Activated gamma-delta T cell treated with anti-CD3 and anti-CD28 coated beads, Interleukin-2, amount 50 U/mL, for 16 hours (primary cell): Measurements from ENCODE around the gene PHF11.
"Not testable (repeated sequence)": the region's sequence is repeated elsewhere in the genome, so short reads cannot be mapped to it uniquely, and the experiment has no call there.

Experiments
- DNase-seq: peaks from one replicate; pipeline ENCODE4 v3.0.0-alpha.2; 2020; ENCODE audit warnings: low read depth

Gene PHF11

GRCh38 chr13:49549289-49549688 is 53.5 kb downstream of the PHF11 start:
- no peak for DNase-seq

DNA sequence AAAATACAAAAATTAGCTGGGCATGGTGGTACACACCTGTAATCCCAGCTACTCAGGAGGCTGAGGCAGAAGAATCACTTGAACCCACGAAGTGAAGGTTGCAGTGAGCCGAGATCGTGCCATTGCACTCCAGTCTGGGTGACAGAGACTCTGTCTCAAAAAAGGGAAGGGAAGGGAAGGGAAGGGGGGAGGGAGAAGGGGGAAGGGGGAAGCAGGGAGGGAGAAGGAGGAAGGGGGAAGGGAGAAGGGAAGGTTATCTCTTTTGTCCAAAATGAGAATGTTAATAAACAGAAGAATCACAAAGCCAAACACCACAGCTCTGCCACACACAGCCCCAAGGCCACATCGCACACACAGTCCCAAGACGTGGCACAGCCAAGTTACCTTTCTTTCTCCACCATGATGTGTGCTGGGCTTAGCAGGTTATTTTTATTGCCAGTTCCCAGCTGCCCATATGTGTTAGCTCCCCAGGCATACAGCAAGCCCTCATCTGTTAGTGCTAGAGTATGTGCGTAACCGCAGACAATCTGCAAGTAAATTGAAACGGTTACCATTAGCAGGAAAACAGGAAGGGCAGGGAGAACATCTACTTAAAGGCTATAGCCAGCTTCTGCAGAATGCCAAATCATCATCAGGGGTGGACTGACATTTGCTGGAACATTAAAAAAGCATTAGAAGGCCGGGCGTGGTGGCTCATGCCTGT is 55.3 kb downstream of the PHF11 start:
- no peak for DNase-seq

DNA sequence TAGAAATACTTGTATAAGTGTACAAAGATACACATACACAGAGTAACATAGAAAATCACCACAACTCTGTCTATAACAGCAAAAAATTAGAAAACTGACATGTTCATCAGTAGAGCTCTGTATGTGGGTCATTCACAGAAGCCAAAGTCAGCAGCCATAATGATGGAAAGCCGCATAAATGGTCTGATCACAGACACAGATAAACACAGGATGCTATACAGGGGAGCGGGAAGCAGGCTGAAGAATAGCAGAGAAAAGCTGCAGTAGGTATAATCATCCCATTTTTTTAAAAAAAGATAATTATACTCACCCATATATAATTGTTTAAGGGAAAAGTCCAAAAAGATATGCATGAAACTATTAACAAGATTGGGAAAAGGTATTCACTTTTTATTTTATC is 58.1 kb downstream of the PHF11 start:
- DNase-seq = no peak

DNA sequence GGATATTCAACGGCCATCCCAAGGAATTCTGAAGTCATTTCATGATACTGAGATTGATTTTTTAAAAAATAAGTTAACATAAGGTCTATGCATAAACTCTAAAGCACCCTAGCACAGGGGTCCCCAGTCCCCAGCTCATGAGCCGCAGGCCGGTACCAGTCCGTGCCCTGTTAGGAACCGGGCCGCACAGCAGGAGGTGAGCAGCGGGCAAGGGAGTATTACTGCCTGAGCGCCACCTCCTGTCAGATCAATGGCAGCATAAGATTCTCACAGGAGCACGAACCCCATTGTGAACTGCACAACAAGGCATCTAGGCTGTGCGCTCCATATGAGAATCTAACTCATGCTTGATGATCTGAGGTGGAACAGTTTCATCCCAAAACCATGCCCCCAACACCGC is 58.6 kb downstream of the PHF11 start:
- DNase-seq = no peak

GRCh38 chr13:49559006-49559405 is 63.3 kb downstream of the PHF11 start:
- no peak for DNase-seq

DNA sequence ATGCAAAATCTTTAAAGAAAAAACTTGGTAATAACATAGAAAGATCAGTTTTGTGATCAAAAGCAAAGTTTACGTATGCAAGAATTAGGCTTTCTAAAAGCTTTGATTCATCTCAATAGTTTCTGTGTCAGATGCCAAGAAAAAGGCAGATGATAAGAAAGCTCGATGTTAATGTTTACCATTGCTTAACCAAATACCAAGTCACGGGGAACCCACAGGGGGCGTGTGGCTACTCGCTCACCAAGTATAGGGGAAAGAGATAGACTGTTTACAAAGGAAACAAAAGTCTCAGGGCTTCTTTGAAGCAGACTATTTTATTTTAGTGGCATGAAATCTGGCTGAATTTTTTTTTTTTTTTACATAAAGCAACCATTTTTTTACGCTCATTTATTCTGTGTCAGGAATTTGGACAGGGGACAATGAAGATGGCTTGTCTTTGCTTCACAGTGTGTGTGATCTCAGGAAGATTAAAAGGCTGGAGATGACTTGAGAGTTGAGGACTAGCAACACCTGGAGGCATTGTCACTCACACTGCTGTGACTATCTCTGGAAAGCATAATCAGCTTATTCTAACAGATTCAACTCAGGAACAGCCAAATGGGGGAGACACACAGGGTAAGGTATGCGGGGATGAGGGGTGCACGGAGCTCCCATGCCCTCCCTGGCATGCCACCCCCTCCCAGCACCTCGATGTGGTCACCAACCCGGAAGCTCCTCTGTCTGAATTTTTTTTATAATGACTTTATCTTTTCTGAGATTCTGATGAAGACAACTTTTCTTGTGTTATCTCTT is 64.7 kb downstream of the PHF11 start:
- no peak for DNase-seq

DNA sequence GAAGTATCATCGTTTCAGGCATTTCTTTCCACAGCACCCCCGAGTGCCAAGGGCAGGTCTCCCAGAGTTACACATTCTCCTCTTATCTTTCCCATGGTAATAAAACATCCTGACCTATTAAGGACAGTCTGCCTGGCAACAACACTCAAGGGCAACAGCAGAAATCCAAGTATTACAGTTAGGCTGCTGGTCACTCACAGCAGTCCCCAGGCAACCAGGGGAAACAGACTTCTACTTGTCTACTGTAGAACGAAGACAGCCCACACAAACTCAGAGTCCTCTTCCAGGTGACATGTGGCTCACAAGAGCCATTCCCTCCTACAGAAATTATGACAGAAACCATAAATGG is 65.3 kb downstream of the PHF11 start:
- DNase-seq = no peak

DNA sequence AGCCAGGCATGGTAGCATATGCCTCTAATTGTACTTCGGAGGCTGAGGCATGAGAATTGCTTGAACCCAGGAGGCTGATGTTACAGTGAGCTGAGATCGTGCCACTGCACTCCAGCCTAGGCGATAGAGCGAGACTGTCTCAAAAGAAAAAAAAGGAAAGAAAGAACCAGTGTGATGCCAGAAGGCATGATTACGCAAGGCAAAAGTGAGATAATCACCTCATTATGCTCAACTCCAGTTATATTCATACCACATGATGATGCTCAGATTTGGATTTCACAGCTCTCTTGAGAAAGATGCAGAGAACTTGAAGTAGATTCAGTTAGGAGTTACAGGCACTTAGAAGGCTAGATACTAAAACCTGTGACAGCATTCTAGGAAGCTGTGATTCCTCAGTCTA is 67.8 kb downstream of the PHF11 start:
- DNase-seq = no peak

DNA sequence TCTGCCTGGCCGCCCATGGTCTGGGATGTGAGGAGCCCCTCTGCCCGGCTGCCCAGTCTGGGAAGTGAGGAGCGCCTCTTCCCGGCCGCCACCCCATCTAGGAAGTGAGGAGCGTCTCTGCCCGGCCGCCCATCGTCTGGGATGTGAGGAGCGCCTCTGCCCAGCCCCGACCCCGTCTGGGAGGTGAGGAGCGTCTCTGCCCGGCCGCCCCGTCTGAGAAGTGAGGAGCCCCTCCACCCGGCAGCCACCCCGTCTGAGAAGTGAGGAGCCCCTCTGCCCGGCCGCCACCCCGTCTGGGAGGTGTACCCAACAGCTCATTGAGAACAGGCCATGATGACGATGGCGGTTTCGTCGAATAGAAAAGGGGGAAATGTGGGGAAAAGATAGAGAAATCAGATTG is 69.7 kb downstream of the PHF11 start:
- DNase-seq = not testable (repeated sequence)

DNA sequence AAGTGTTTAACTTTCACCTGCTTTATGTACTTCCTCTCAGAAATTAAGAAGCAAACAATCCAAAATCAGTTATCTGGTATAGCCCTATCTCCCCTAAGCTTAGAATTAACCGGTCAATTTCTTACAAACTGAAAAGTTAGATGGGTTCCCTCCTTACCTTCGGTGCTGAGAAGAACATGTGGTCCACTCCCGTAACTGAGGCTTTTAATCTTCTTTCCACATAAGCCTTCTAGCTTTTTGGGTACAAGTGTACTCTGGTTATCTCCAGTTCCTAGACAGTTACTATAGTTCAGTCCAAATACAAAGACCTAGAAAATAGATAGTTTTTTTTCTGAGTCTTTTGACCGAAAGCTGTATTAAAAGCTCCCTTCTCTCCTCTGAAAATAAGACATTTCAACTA is 70.7 kb downstream of the PHF11 start:
- DNase-seq = no peak

DNA sequence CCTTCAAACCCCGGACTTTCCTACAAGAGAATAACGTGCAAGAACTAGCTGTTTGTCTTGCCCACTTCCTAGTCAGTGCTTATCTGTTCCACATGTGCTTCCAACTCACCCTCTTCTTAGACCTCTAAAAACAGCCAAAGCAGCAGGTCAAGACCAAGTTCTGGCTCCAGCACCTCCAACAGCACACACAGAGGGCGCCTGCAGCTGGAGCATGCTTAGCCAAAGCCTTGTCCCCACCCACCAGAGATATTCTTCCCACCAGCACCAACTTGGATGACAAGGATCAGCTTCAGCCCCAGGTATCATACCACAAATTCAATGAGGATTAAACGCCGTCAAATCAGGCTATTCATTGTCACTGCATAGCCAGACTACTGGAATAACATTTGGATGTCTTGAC is 71.7 kb downstream of the PHF11 start:
- DNase-seq = no peak

DNA sequence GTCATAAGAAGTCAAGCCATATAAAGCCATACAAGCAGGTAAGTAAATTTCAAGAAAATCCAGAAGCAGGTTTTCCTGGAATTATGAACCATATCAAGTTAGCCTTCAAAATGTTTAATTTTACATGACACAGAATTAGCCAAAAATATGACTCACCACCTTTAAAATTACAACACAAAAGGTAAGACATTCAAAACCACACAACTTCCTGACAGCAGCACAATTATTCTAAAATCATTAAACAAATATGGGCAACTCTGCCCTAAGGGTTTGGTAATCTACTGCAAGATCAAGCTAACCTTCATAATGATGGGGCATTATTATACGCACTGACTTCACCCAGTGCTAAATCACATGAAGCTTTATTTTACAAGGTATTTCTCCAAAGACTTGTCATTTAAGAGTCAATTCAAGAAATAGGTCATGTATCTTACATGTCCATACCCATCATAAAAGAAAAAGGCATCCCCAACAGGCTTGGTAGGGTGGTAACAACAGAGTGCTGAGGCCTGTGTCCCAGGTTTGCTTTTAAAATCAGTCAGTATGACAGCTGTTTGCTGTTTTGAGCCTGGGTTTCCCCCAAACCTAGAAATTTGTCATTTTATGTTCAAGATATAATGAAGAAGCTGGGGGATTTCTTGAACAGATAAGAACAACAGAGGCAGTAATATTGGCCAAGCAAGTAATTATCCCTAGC is 74.4 kb downstream of the PHF11 start:
- DNase-seq = no peak

DNA sequence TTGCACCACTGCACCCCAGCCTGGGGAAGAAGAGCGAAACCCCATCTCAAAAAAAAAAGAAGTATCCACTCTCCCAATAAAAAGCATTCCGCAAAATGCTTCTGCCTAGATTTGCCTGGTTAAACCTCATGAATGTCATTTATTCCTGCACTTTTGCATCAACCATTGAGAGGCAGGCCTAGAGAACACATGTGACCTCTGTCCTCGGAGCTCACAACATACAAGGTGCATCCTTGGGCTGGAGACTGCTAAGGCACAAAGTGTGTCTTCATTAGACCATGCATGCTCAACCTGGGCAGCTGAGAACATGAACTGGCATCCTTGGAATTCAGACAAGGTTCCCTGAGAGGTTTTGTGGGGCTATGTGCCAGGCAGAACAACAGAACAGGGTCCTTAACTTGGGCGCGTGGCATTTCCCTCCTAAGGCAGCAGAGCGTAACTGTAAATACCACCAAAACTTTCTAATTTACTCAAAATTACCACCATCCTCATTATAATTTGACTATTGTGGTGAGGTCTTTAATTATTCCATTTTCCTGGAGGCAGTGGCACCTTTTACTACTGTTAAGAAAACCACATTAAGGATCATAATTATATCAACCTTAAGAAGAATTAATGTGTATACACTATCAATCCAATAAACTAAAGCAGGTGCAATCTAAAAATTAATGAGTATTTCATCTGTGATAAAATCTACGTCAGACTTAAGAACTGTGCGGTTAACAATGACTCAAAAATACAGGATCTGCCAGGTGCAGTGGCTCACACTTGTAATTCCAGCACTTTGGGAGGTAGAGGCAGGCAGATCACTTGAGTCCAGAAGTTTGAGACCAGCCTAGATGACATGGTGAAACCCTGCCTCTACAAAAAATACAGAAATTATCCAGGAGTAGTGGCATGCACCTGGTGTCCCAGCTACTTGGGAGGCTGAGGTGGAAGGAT is 75.8 kb downstream of the PHF11 start:
- DNase-seq = no peak
